SK-N-MC (cell line): ENCODE data around the gene SLC39A11.
"Not testable (repeated sequence)": the region's sequence is repeated elsewhere in the genome, so short reads cannot be mapped to it uniquely, and the experiment has no call there.

Experiments used
- DNase-seq: peaks from one replicate; pipeline ENCODE4 v3.0.0-alpha.2; 2011; ENCODE audit warnings: low read depth, low spot score
- H3K27ac ChIP-seq: fragments of 200-600 bp; sonication (generic); 2 replicates; pipeline ENCODE4 v1.5.1; 2016; ENCODE audit warnings: mixed run types
- H3K36me3 ChIP-seq: fragments of 200-600 bp; sonication (generic); 2 replicates; pipeline ENCODE4 v1.6.1; 2017; ENCODE audit warnings: antibody characterized with exemption, low read length, mixed read lengths; ENCODE audit not compliant: insufficient read depth
- H3K4me3 ChIP-seq: fragments of 200-600 bp; sonication (generic); 2 replicates; pipeline ENCODE4 v1.5.1; 2016
- H3K9ac ChIP-seq: fragments of 200-600 bp; sonication (generic); 2 replicates; pipeline ENCODE4 v1.8.0; 2017; ENCODE audit warnings: mixed run types, mixed read lengths; ENCODE audit not compliant: insufficient read length
- H3K9me3 ChIP-seq: fragments of 200-600 bp; sonication (generic); 2 replicates; pipeline ENCODE4 v1.6.1; 2017; ENCODE audit warnings: low read depth, mild to moderate bottlenecking, antibody characterized with exemption, low read length, moderate library complexity, mixed read lengths
- EZH2 ChIP-seq: fragments of 200-600 bp; sonication (generic); IDR thresholded peaks from one replicate; pipeline ENCODE4 v1.6.1; 2017; ENCODE audit warnings: antibody characterized with exemption
- FOXP2 ChIP-seq: optimal IDR thresholded peaks from 2 replicates; pipeline ENCODE3; 2011; ENCODE audit warnings: mild to moderate bottlenecking, moderate library complexity; ENCODE audit not compliant: insufficient read depth; ENCODE audit errors: extremely low read length, control extremely low read depth
- POLR2AphosphoS5 ChIP-seq: IDR thresholded peaks from 2 replicates; pipeline ENCODE4 v1.6.1; 2012; ENCODE audit warnings: mild to moderate bottlenecking, low read depth, low read length, borderline replicate concordance

SLC39A11 gene

GRCh38 chr17:72943826-72944689, 148.4 kb downstream of the SLC39A11 start:
- TF ChIP-seq EZH2 (no peak), POLR2AphosphoS5 (no peak), FOXP2 (no peak)
- Histone ChIP-seq H3K9me3 (no peaks in the 10 kb centered on the region), H3K4me3 (no peak overlapping the region), H3K36me3 (no peaks in the 10 kb centered on the region), H3K9ac (no peak overlapping the region), H3K27ac (no peak overlapping the region)
- DNase-seq = no peak

- no peaks in the 10 kb centered on the region for H3K36me3 ChIP-seq
- TF ChIP-seq FOXP2 (no peak), EZH2 (no peak), POLR2AphosphoS5 (no peak)
- no peaks in the 10 kb centered on the region for H3K9me3 ChIP-seq
- no peak overlapping the region for H3K4me3 ChIP-seq
- H3K9ac ChIP-seq = no peak overlapping the region
- H3K27ac ChIP-seq = no peak overlapping the region
- no peak for DNase-seq
Measured at GRCh38 chr17:72942579-72942978, 149.9 kb downstream of the SLC39A11 start.

GRCh38 chr17:72940496-72940895, 152.0 kb downstream of the SLC39A11 start:
- DNase-seq = no peak
- Histone ChIP-seq H3K36me3 (no peaks in the 10 kb centered on the region), H3K9me3 (no peaks in the 10 kb centered on the region), H3K27ac (no peak overlapping the region), H3K4me3 (no peak overlapping the region), H3K9ac (no peak overlapping the region)
- TF ChIP-seq FOXP2 (no peak), EZH2 (no peak), POLR2AphosphoS5 (no peak)

- no peak for TF ChIP-seq FOXP2
- no peak for TF ChIP-seq EZH2
- TF ChIP-seq POLR2AphosphoS5 = no peak
- H3K9me3 ChIP-seq = no peaks in the 10 kb centered on the region
Measured at GRCh38 chr17:72938482-72938881, 154.0 kb downstream of the SLC39A11 start.

GRCh38 chr17:72937707-72938106, 154.8 kb downstream of the SLC39A11 start:
- Histone ChIP-seq H3K4me3 (no peak overlapping the region), H3K36me3 (no peaks in the 10 kb centered on the region), H3K9ac (no peak overlapping the region), H3K9me3 (no peaks in the 10 kb centered on the region), H3K27ac (no peak overlapping the region)
- TF ChIP-seq EZH2 (no peak), FOXP2 (no peak), POLR2AphosphoS5 (no peak)
- DNase-seq = no peak

More at GRCh38 chr17:72938482-72938881, 154.0 kb downstream of the SLC39A11 start:
- Histone ChIP-seq H3K36me3 (no peaks in the 10 kb centered on the region), H3K27ac (no peak overlapping the region), H3K9ac (no peak overlapping the region), H3K4me3 (no peak overlapping the region)
- no peak for DNase-seq

GRCh38 chr17:72937254-72937653, 155.2 kb downstream of the SLC39A11 start:
- not testable (repeated sequence) for H3K4me3 ChIP-seq, H3K36me3 ChIP-seq, H3K27ac ChIP-seq, H3K9ac ChIP-seq, H3K9me3 ChIP-seq, DNase-seq

- Histone ChIP-seq H3K36me3 (no peaks in the 10 kb centered on the region), H3K4me3 (no peak overlapping the region), H3K9me3 (no peaks in the 10 kb centered on the region), H3K9ac (no peak overlapping the region), H3K27ac (no peak overlapping the region)
- TF ChIP-seq POLR2AphosphoS5 (no peak), FOXP2 (no peak)
- no peak for DNase-seq
Measured at GRCh38 chr17:72935984-72936383, 156.5 kb downstream of the SLC39A11 start.

- no peak overlapping the region for H3K27ac ChIP-seq
- H3K9me3 ChIP-seq = no peaks in the 10 kb centered on the region
- no peaks in the 10 kb centered on the region for H3K36me3 ChIP-seq
- H3K9ac ChIP-seq = no peak overlapping the region
- no peak for DNase-seq
- no peak overlapping the region for H3K4me3 ChIP-seq
- no peak for TF ChIP-seq EZH2
- no peak for TF ChIP-seq FOXP2
- no peak for TF ChIP-seq POLR2AphosphoS5
Measured at GRCh38 chr17:72934927-72935326, 157.6 kb downstream of the SLC39A11 start.

- Histone ChIP-seq H3K4me3 (no peak overlapping the region), H3K9ac (no peak overlapping the region), H3K27ac (no peak overlapping the region), H3K9me3 (no peaks in the 10 kb centered on the region), H3K36me3 (no peaks in the 10 kb centered on the region)
- no peak for DNase-seq
- TF ChIP-seq POLR2AphosphoS5 (no peak), FOXP2 (no peak), EZH2 (no peak)
Measured at GRCh38 chr17:72931635-72932034, 160.9 kb downstream of the SLC39A11 start.
